NCI-H345 treated with DMSO at 0.1 percent for 48 hours (cell line): ENCODE results near the gene UBXN11.

Experiments
- DNase-seq: peaks from one replicate; lab custom pipeline; 2025; ENCODE audit not compliant: unreplicated experiment; lab: John Stamatoyannopoulos, UW

UBXN11 gene

GRCh38 chr1:26275580-26276431, 30.6 kb downstream of the UBXN11 start:
- no peak for DNase-seq

DNA sequence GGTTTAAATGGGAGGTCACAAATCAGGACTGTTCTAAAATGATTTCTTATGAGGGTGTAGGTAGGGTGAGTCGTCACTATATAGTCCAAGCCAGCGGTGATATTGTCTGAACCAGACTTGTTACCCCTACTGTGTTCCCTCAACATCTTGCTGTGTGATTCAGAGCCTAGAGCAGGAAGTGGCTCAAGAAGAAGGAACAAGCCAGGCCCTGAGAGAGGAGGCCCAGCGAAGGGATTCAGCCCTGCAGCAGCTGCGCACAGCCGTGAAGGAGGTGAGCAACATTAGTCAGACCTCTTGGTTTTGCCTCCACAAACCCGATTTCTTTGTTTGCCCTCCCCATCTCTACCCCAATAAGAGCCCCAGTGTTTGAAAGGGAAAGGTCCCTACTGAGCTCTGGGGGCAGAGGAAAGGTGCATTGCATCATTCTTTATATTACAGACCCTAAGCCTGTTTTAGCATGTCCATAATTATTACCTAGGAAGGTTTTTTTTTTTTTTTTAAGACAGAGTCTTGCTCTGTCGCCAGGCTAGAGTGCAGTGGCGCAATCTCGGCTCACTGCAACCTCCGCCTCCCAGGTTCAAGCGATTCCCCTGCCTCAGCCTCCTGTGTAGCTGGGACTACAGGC, 31.5 kb downstream of the UBXN11 start:
- no peak for DNase-seq

- DNase-seq, result no peak
Measured at GRCh38 chr1:26269198-26269550, 37.3 kb downstream of the UBXN11 start.

DNA sequence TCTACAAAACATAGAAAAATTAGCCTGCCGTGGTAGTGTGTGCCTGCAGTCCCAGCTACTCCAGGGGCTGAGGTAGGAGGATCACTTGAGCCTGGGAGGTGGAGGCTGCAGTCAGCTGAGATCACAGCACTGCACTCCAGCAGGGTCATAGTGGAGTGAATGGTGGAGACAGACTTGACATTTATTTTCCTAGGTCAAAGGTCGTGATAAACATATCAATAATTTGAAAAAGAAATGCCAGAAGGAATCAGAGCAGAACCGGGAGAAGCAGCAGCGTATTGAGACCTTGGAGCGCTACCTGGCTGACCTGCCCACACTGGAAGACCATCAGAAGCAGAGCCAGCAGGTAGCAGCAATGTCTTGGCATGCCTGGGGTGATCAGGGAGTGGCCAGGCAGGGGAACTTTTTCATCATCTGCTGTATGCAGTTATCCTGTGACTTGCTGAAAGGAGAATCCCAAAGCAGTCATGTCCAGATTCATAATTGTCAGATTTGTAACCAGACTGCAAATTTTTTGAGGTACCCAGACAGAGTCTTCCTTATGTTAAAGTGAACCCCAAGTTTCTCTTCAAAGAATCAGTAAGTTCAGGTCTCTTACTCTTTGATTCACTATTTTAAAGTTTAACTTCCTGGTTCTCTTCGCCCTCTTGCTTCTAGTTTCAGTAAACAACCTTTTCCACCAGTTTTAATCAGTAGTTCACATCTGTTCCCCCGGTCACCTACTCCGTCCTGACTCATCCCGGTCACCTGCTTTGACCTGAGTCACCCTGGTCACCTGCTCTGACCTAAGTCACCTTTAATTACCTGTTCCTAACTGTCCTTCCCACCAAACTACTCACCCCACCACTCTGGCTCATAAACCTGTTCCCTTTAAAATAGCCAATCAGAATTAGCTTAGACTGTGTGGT, 37.9 kb downstream of the UBXN11 start:
- DNase-seq, result no peak

GRCh38 chr1:26265405-26265804, 41.0 kb downstream of the UBXN11 start:
- no peak for DNase-seq

DNA sequence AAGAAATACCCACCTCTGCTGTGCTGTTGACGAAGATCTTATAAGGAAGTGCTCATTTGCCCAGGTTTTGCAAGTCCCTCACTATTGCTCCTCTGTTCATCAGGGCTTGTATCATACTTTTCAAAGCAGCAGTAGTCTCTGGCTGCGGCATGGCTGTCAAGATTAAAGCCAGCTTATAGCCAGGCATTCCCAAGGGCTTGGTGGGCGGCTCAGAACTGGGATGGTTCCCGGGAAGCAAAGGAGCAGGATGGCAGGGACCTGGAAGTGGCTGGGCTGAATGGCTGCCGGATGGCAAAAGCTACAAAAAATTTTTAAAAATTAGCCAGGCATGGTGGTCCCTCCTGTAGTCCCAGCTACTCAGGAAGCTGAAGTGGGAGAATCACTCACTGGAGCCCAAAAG, 43.2 kb downstream of the UBXN11 start:
- DNase-seq, result no peak

- no peak for DNase-seq
Measured at GRCh38 chr1:26259578-26259977, 46.9 kb downstream of the UBXN11 start.

GRCh38 chr1:26259005-26259404, 47.4 kb downstream of the UBXN11 start:
- DNase-seq, result no peak

GRCh38 chr1:26257222-26257621, 49.2 kb downstream of the UBXN11 start:
- no peak for DNase-seq

- DNase-seq, result no peak
Measured at GRCh38 chr1:26254404-26254803, 52.0 kb downstream of the UBXN11 start.

DNA sequence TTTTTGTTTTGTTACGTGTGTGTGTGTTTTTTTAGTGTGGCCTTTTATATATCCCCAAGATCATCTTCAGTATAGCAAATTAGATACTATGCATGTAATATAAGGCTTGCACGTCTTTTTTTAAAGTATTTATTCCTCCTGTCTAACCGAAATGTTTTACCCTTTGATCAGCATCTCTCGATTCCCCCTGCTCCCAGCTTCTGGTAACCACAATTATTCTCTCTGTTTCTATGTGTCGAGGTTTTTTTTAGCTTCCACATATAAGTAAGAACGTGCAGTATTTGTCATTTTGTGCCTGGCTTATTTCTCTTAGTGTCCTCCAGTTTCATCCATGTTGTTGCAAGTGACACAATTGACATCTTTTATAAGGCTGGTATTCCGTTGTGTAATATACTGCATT, 53.7 kb downstream of the UBXN11 start:
- DNase-seq, result no peak

GRCh38 chr1:26239936-26240335, 66.5 kb downstream of the UBXN11 start:
- no peak for DNase-seq

DNA sequence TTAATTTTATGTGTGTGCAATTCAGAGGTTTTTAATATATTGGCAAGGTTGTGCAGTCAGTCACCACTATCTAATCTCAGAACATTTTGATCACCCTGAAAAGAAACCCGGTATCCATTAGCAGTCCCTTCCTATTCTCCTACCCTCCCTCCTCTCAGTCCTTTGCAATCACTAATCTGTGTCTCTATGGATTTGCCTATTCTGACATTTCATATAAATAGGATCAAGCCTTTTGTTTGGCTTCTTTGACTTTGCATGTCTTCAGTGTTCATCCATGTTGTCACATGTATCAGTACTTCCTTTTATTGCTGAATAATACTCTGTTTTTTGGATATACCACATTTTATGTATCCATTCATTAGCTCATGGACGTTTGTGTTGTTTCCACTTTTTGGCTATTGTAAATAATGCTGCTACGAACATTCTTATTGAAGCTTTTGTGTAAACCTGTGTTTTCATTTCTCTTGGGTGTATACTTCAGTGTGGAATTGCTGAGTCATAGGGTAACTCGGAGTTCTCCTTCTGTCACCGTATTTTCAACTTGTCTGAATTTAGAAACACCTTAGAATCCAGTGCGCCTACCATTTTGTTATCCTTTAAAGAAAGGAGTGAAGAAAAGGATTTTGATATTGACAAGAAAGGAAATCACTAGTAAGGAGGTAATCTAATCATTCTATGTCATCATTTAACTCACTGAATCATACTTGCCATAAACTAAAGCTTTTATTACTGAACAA, 69.0 kb downstream of the UBXN11 start:
- DNase-seq, result no peak

GRCh38 chr1:26234644-26235370, 71.6 kb downstream of the UBXN11 start:
- peak; percentile 10 for DNase-seq

GRCh38 chr1:26233903-26234643, 72.4 kb downstream of the UBXN11 start, which contains the start of gene CEP85:
Gene CEP85 (plus strand): TSS chr1:26234200. CDS start chr1:26239784, 5,584 bp downstream.
- DNase-seq, result peak; percentile 99
